ENCODE results near the gene COG3. TPM values are rescaled to one million over a fixed set of nuclear protein-coding genes. Genes with fewer than 3 reads are reported as not detected.
A peak's percentile ranks its signal among the peaks of the same experiment; 100 is the strongest.

Gene COG3
- total and polyA plus RNA-seq, 11 donors = 7.7 to 23.1 (median 15.2) TPM

GRCh38 chr13:45521297-45521696 is 56.6 kb downstream of the COG3 start:
- DNase-seq (no peak), ATAC-seq (peak in 3 of 4 donors; percentile 42 to 75 (median 53))
- H3K27ac ChIP-seq = peak overlapping the region in 1 of 12 donors; percentile 67
- H3K36me3 ChIP-seq = peaks cover 0 to 99% (median 83%) of the 10 kb centered on the region in 9 donors
- H3K9me3 ChIP-seq = no peaks in the 10 kb centered on the region
- H3K27me3 ChIP-seq = no peaks in the 10 kb centered on the region
- no peak overlapping the region for H3K4me3 ChIP-seq
- WGBS, 4 donors = 82 to 90% (median 85%) methylated on average over 4 of the region's 4 CpGs
- TF ChIP-seq POLR2A (IDR thresholded peaks at IDR 0.05) (no peak), CTCF (IDR thresholded peaks at IDR 0.05) (no peak)
- H3K4me1 ChIP-seq = peaks cover 0 to 6% (median 0%) of the 10 kb centered on the region in 12 donors
- intact Hi-C loops (cut with DNase I) = no loop called here

- TF ChIP-seq CTCF (IDR thresholded peaks at IDR 0.05) = no peak
- TF ChIP-seq POLR2A (IDR thresholded peaks at IDR 0.05) = no peak
Measured at GRCh38 chr13:45522571-45522970, 57.8 kb downstream of the COG3 start.

GRCh38 chr13:45527699-45528462 is 63.1 kb downstream of the COG3 start:
- Histone ChIP-seq H3K4me3 (no peak overlapping the region), H3K9me3 (no peaks in the 10 kb centered on the region), H3K36me3 (peaks cover 0 to 97% (median 84%) of the 10 kb centered on the region in 9 donors), H3K27ac (no peak overlapping the region), H3K4me1 (peaks cover 0 to 4% (median 0%) of the 10 kb centered on the region in 12 donors), H3K27me3 (no peaks in the 10 kb centered on the region)
- no peak for ATAC-seq
- TF ChIP-seq CTCF (IDR thresholded peaks at IDR 0.05) = no peak
- intact Hi-C loops (cut with DNase I) = no loop called here
- 79 to 86% (median 83%) methylated on average over 6 of the region's 6 CpGs for WGBS, 4 donors
- DNase-seq = no peak

More at GRCh38 chr13:45522571-45522970, 57.8 kb downstream of the COG3 start:
- DNase-seq (no peak), ATAC-seq (no peak)
- Histone ChIP-seq H3K4me1 (peaks cover 0 to 6% (median 0%) of the 10 kb centered on the region in 12 donors), H3K27ac (no peak overlapping the region), H3K9me3 (no peaks in the 10 kb centered on the region), H3K27me3 (no peaks in the 10 kb centered on the region), H3K36me3 (peaks cover 0 to 98% (median 83%) of the 10 kb centered on the region in 9 donors), H3K4me3 (no peak overlapping the region)
- intact Hi-C loops (cut with DNase I) = no loop called here
- WGBS, 4 donors = 56 to 82% (median 78%) methylated on average over 2 of the region's 2 CpGs

- no peaks in the 10 kb centered on the region for H3K4me1 ChIP-seq
- H3K4me3 ChIP-seq = no peak overlapping the region
- 90 to 96% (median 93%) methylated on average over 3 of the region's 3 CpGs for WGBS, 4 donors
- H3K36me3 ChIP-seq = peaks cover 0 to 99% (median 91%) of the 10 kb centered on the region in 9 donors
- H3K27me3 ChIP-seq = no peaks in the 10 kb centered on the region
- H3K27ac ChIP-seq = no peak overlapping the region
- intact Hi-C loops (cut with DNase I) = no loop called here
- TF ChIP-seq POLR2A (IDR thresholded peaks at IDR 0.05) (no peak), CTCF (IDR thresholded peaks at IDR 0.05) (no peak)
- DNase-seq (no peak), ATAC-seq (no peak)
- H3K9me3 ChIP-seq = no peaks in the 10 kb centered on the region
Measured at GRCh38 chr13:45529758-45530157, 65.0 kb downstream of the COG3 start.

All from heart left ventricle (tissue), 16 donors.